Right renal pelvis (tissue), 4 donors: ENCODE data around the gene DCAF8L2. TPM values are rescaled to one million over a fixed set of nuclear protein-coding genes. Genes with fewer than 3 reads are reported as not detected.

Experiments
- polyA plus RNA-seq, 4 donors: library from polyadenylated mRNA; unstranded; fragments of 120-200 nt; gene quantifications; one replicate each; pipeline ENCODE4 v1.2.1, GENCODE V29; 2013; ENCODE audit not compliant: insufficient read length in 4 of 4

The DCAF8L2 gene
- polyA plus RNA-seq, 4 donors, result 0.03 TPM; not detected in 3

Other genes starting within 250 kb of the DCAF8L2 start
- gene PPP4R3C, start 127.0 kb upstream of the DCAF8L2 start, polyA plus RNA-seq, result not detected
- not detected for gene MAGEB10, start 217.6 kb downstream of the DCAF8L2 start, polyA plus RNA-seq